Stimulated activated CD4-positive, alpha-beta T cell treated with anti-CD3 and anti-CD28 coated beads, Interleukin-1b, Interleukin-23, amount 100 ng/mL, for 24 hours (primary cell): ENCODE results near the gene IL22RA1.

ENCODE experiments used
- DNase-seq, 4 experiments: peaks; one replicate each; pipeline ENCODE4 v3.0.0-alpha.2; 2020; ENCODE audit warnings: low read depth in 4 of 4, low spot score in 1 of 4

IL22RA1 gene

GRCh38 chr1:24100945-24101737 lies 41.8 kb downstream of the IL22RA1 start:
- no peak for DNase-seq

- no peak for DNase-seq
Observed at GRCh38 chr1:24098943-24099638, 43.8 kb downstream of the IL22RA1 start.

GRCh38 chr1:24098102-24098501 lies 44.8 kb downstream of the IL22RA1 start:
- no peak for DNase-seq

- no peak for DNase-seq
Observed at GRCh38 chr1:24097663-24098062, 45.3 kb downstream of the IL22RA1 start.

- no peak for DNase-seq
Observed at GRCh38 chr1:24096739-24097103, 46.2 kb downstream of the IL22RA1 start.

GRCh38 chr1:24096009-24096738 lies 46.8 kb downstream of the IL22RA1 start:
- no peak for DNase-seq

GRCh38 chr1:24095140-24095859 lies 47.6 kb downstream of the IL22RA1 start:
- no peak for DNase-seq

GRCh38 chr1:24094554-24094953 lies 48.4 kb downstream of the IL22RA1 start:
- no peak for DNase-seq

- DNase-seq, result no peak
Observed at GRCh38 chr1:24093732-24094131, 49.2 kb downstream of the IL22RA1 start.

GRCh38 chr1:24092979-24093378 lies 50.0 kb downstream of the IL22RA1 start:
- DNase-seq, result no peak

- no peak for DNase-seq
Observed at GRCh38 chr1:24091971-24092482, 50.9 kb downstream of the IL22RA1 start.

- no peak for DNase-seq
Observed at GRCh38 chr1:24090736-24091135, 52.2 kb downstream of the IL22RA1 start.

- no peak for DNase-seq
Observed at GRCh38 chr1:24089743-24090555, 53.0 kb downstream of the IL22RA1 start.

GRCh38 chr1:24089027-24089742 lies 53.8 kb downstream of the IL22RA1 start:
- no peak for DNase-seq

- no peak for DNase-seq
Observed at GRCh38 chr1:24086466-24086865, 56.5 kb downstream of the IL22RA1 start.

GRCh38 chr1:24085546-24085945 lies 57.4 kb downstream of the IL22RA1 start:
- no peak for DNase-seq

- DNase-seq, result no peak
Observed at GRCh38 chr1:24085007-24085406, 57.9 kb downstream of the IL22RA1 start.

- DNase-seq, result no peak
Observed at GRCh38 chr1:24084050-24084449, 58.9 kb downstream of the IL22RA1 start.

GRCh38 chr1:24082372-24082771 lies 60.6 kb downstream of the IL22RA1 start:
- no peak for DNase-seq

- DNase-seq, result no peak
Observed at GRCh38 chr1:24081190-24081589, 61.8 kb downstream of the IL22RA1 start.
